GM20000 (cell line): Measurements from ENCODE around the gene FAM186B.

Experiments used
- DNase-seq: peaks from one replicate; pipeline ENCODE4 v3.0.0; 2012; ENCODE audit warnings: low spot score
- TF ChIP-seq, protein P1 (sequence below): IDR thresholded peaks from 2 replicates; pipeline ENCODE4 v1.5.1; 2012; ENCODE audit warnings: mild to moderate bottlenecking, control low read depth; ENCODE audit errors: extremely low read depth, missing control alignments

FAM186B gene

DNA sequence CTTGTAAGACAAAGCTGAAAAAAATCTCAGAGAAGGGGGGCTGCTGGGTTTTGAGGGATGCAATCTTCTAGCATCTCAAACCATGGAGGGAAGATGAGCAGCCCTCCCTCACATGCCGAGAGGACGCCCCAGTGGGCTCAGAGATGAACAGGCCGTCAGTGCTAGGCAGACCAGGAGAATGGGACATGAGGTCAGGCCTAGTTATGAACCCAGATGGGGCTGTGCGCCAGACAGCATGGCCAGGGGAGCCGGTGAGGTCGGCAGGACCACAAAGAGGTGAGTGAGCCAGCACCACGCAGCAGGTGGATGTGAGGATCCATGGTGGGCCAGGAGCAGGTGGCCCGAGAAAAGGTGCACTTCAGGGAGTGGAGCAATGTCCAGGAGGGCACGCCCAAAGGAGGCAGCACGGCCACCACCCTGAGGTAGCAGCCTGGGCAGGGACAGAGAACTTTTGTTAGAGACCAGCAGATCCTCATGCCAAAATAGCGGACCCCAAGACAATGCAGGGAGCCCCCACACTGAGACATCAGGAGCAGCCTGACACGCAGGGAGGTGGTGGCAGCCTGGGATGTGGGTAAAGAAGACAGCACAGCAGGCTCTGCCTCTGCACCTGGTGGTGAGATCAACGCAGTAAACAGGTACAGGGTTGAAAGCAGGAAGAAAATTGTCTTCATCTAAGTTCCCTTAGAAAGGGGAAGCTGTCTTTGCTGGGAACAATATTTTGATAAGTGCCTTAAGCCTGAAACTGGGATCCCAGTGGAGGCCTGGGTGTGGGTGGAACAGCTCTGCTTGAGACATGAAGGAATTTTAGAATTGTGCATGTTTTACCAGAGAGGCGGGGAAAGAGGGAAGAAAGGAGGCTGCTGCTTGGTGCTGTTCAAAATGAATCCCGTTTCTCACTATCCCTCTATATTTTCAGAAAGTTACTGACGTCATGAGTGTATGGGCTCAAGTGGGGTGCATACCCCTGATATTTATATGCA, 19.7 kb downstream of the FAM186B start:
- no peak for DNase-seq
- TF ChIP-seq, protein P1, sequence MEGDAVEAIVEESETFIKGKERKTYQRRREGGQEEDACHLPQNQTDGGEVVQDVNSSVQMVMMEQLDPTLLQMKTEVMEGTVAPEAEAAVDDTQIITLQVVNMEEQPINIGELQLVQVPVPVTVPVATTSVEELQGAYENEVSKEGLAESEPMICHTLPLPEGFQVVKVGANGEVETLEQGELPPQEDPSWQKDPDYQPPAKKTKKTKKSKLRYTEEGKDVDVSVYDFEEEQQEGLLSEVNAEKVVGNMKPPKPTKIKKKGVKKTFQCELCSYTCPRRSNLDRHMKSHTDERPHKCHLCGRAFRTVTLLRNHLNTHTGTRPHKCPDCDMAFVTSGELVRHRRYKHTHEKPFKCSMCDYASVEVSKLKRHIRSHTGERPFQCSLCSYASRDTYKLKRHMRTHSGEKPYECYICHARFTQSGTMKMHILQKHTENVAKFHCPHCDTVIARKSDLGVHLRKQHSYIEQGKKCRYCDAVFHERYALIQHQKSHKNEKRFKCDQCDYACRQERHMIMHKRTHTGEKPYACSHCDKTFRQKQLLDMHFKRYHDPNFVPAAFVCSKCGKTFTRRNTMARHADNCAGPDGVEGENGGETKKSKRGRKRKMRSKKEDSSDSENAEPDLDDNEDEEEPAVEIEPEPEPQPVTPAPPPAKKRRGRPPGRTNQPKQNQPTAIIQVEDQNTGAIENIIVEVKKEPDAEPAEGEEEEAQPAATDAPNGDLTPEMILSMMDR: no peak

DNA sequence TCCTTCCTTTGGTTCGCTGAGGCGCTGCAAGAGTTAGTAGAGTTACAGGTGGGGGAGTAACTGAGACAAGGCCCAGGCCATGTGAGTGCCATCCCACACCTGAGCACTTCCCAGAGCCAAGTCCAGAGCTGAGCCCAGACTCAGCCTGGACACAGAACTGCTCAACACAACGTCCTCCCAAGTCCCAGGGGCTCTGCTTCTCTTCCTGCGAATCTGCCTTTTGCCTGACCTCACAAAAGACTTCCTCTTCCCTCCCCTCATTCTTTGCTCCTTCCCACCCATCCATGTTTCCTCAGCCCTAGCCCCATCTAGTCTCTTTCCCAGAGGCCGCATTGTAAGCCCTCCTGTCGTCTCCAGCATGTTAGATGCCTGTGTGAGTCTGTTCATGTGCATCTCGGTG, 20.8 kb downstream of the FAM186B start:
- TF ChIP-seq, protein P1: no peak
- DNase-seq: no peak

DNA sequence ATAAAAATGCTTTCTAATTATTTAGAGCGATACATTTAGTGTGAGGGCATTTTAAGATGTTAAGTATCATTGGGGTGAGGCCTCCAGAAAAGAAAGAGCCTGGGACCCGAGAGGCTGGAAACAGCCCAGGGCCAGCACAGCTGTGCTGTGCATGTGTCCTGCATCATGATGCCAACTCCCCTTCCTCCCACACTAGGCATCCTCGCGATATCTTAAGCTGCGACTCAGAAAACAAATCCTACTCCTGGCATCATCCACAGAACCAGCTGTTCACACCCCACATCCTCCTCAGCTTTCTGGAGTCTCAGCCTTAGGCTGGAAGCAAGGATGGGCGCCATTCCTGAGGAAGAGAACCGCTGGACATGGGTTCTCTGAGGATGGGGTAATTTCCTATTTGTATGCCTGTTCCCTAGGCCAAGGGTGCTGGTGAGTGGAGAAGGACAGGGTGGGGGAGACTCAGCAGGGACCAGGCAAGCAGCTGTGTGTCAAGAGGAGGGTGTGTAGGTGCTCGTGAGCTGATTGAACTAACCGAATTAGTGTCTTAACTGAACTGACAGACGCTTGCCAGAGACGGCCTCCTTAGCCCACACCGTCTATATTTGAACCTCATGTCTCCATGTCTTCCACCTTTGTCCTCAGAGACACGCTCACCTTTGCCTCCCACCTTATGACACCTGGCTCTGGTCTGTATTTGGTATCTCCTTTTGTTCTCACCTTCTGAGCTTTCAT, 21.9 kb downstream of the FAM186B start:
- TF ChIP-seq, protein P1: no peak
- DNase-seq: no peak

DNA sequence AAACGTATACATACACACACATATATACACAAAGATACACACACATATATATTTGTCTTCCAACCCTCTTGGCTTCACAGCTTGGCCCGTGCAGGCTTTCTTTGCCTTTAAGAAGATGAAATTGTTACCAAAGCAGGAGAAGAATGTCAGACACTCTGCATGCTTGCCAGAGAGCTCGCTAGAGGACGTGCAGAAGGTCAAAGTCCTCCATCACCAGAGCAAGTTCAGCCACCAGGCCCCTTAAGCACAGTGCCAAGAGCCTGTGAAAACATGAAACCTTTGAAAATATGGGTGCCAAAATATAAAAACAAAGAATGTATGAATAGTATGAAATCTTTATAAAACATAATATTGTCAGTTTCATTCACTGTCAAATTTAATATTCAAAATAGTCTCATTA, 22.6 kb downstream of the FAM186B start:
- DNase-seq: no peak
- TF ChIP-seq, protein P1: no peak

DNA sequence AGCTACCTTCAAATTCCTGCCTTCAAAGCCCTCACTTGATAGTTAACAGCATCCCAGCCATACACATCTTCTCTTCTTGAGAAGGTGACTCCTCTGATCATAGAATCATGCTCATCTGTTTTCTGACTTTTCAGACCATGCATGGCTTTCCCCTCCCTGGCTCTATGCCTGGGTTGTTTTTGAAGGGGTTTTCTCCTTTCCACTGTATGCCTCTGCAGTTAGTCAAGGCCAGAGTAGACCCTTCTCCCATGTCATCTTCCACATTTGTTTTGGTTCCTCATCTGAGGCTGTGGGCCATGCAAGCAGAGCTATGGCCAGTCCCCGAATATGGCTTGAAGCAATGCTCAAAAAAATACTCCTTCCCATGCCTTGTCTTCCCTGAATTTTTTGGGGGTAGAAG, 23.2 kb downstream of the FAM186B start:
- DNase-seq: peak; percentile 43
- TF ChIP-seq, protein P1: no peak

DNA sequence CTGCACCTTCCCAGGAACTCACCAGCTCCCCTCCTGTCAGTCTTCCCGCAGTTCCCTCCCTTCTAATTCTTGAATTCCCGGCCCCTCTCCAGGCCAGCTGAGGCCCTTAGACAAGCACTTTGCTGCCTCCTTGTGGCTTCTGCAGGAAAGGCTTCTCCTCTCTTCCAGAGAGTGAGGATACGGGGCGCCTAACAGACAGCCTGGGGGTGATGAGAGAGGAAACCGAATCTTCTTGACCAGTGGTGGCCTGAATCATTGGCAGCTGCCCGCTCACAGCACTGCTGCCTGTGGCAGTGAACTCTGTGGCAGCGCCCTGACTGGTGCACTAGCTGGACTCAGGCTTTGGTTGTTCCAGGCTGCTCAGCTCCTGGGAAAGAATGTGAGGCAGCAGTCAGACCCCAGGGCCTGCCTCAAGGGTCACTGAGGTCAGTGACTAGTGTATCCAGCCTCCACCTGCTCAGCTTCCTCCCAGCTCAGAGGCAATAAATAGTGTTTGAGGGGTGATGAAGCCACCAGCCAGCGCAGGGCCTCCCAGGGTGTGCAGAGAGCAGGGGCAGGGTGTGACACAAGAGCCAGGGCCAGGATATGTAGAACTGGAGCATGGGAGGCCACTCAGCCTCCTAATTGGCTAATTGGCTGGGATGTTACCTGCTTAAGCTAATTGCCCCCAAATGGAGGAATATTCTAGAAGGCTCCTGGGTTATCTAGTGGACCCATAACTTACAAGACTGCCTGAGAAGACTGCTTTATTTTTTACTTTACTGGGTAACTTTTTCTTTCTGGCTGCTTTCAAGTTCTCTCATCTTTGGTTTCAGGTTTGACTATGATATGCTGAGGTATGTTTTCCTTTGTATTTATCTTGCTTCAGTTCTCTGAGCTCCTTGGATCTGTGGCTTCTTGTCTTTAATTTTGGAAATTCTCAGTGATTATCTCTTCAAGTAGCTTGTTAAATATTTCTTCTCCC, 24.6 kb downstream of the FAM186B start:
- TF ChIP-seq, protein P1: peak; percentile 74
- peak; percentile 68 for DNase-seq
